Measurements from ENCODE around the gene TRIM13.

- no peak for TF ChIP-seq CTCF (conservative IDR thresholded peaks at IDR 0.05 in 1 of 2, IDR thresholded peaks at IDR 0.05 in 1 of 2; ENCODE audit: low read depth in 1 of 2, low read length in 2 of 2)
- TF ChIP-seq EZH2 (IDR thresholded peaks at IDR 0.05; ENCODE audit: low read length, missing control alignments), result no peak
Measured at GRCh38 chr13:50033725-50034124, 36.9 kb downstream of the TRIM13 start.

Data from fibroblast of lung (primary cell).